Cardiac muscle cell (in vitro differentiated cells and primary cell): Measurements from ENCODE around the gene ERC2. TPM values are rescaled to one million over a fixed set of nuclear protein-coding genes. Genes with fewer than 3 reads are reported as not detected.
A peak's percentile ranks its signal among the peaks of the same experiment; 100 is the strongest.

Experiments
- DNase-seq, 2 donors: peaks; one replicate each; pipeline versions ENCODE4 v3.0.0 to v3.0.0-alpha.2; 2010 to 2017; ENCODE audit warnings: low read depth in 1 of 2, low spot score in 1 of 2
- H3K27ac ChIP-seq: fragments of 200-600 bp; sonication (generic); 2 replicates; pipeline ENCODE4 v1.5.1; 2016
- H3K27me3 ChIP-seq: fragments of 200-600 bp; sonication (generic); 2 replicates; pipeline ENCODE4 v1.6.0; 2016; ENCODE audit warnings: control low read depth
- H3K36me3 ChIP-seq: fragments of 200-600 bp; sonication (generic); 2 replicates; pipeline ENCODE4 v1.5.1; 2016; ENCODE audit warnings: control low read depth
- H3K4me1 ChIP-seq: fragments of 200-600 bp; sonication (generic); 2 replicates; pipeline ENCODE4 v1.8.1; 2017; ENCODE audit warnings: low read depth, mild to moderate bottlenecking, mixed run types
- H3K4me3 ChIP-seq: fragments of 200-600 bp; sonication (generic); 2 replicates; pipeline ENCODE4 v1.5.1; 2016; ENCODE audit warnings: mild to moderate bottlenecking
- H3K9me3 ChIP-seq: fragments of 200-600 bp; sonication (generic); 2 replicates; pipeline ENCODE4 v1.5.1; 2017; ENCODE audit warnings: low read depth, mild to moderate bottlenecking, control low read depth
- polyA plus RNA-seq: library from polyadenylated mRNA; unstranded; fragments of >200 nt; fragmentation: Nextera tagmentation; extraction: Ambion mirVana; gene quantifications from 2 replicates; pipeline ENCODE4 v1.2.1, GENCODE V29; 2016
- total RNA-seq: library from RNA; depleted of rRNA; stranded (reverse); fragments of >200 nt; gene quantifications from 2 replicates; pipeline ENCODE4 v1.2.3, GENCODE V29; 2016
- TF ChIP-seq, protein P1 (sequence below): IDR thresholded peaks from 2 replicates; pipeline ENCODE4 v1.5.1; 2012; ENCODE audit warnings: low read depth, mild to moderate bottlenecking, low read length

ERC2 gene
- total and polyA plus RNA-seq, 2 experiments from 2014 or later: 18.1 to 29.0 TPM

DNA sequence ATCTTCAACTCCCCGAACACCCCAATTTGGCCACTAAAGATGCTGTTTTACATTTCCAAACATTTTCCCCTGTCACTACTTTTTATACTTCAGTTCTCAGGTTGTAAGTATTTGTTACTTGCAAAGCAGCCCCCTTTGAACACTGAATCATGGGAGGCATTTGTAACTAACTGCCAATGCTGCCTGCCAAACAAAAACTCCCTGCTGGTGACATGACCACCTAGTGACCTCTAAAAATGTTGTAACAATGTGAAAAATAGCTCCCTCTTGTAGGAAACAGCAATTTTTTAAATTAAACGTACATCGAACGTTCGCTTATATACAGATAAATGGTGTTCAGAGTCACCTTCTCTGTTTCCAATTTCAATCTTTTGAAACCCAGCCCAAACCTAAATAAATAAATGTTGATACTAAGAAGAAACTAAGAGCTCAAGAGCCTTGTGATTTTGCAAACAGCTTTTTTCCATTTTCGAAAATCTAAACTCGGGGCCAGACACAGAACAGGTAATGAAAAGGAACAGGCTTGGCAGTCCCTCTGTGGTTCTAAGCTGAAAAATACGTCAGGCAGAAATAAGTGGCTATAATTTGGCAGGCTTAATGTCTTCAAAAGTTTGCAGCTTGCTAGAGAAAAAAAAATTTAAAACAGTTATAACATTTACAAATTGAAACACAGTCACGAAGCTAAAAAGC is 712.6 kb downstream of the ERC2 start:
- H3K4me1 ChIP-seq: peaks cover 14% of the 10 kb centered on the region
- no peak overlapping the region for H3K4me3 ChIP-seq
- H3K27ac ChIP-seq: no peak overlapping the region
- DNase-seq: no peak
- H3K27me3 ChIP-seq: no peaks in the 10 kb centered on the region
- TF ChIP-seq, protein P1, sequence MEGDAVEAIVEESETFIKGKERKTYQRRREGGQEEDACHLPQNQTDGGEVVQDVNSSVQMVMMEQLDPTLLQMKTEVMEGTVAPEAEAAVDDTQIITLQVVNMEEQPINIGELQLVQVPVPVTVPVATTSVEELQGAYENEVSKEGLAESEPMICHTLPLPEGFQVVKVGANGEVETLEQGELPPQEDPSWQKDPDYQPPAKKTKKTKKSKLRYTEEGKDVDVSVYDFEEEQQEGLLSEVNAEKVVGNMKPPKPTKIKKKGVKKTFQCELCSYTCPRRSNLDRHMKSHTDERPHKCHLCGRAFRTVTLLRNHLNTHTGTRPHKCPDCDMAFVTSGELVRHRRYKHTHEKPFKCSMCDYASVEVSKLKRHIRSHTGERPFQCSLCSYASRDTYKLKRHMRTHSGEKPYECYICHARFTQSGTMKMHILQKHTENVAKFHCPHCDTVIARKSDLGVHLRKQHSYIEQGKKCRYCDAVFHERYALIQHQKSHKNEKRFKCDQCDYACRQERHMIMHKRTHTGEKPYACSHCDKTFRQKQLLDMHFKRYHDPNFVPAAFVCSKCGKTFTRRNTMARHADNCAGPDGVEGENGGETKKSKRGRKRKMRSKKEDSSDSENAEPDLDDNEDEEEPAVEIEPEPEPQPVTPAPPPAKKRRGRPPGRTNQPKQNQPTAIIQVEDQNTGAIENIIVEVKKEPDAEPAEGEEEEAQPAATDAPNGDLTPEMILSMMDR: no peak
- H3K9me3 ChIP-seq: no peaks in the 10 kb centered on the region
- no peaks in the 10 kb centered on the region for H3K36me3 ChIP-seq

GRCh38 chr3:55752911-55753310 is 715.4 kb downstream of the ERC2 start:
- DNase-seq: no peak
- H3K27ac ChIP-seq: no peak overlapping the region
- H3K27me3 ChIP-seq: no peaks in the 10 kb centered on the region
- H3K4me1 ChIP-seq: no peaks in the 10 kb centered on the region
- H3K4me3 ChIP-seq: no peak overlapping the region
- H3K36me3 ChIP-seq: no peaks in the 10 kb centered on the region
- no peaks in the 10 kb centered on the region for H3K9me3 ChIP-seq
- TF ChIP-seq, protein P1: no peak

- Histone ChIP-seq H3K4me1 (no peaks in the 10 kb centered on the region), H3K4me3 (no peak overlapping the region), H3K9me3 (no peaks in the 10 kb centered on the region), H3K36me3 (no peaks in the 10 kb centered on the region), H3K27ac (no peak overlapping the region), H3K27me3 (no peaks in the 10 kb centered on the region)
- TF ChIP-seq, protein P1: no peak
- no peak for DNase-seq
These were observed 716.5 kb downstream of the ERC2 start for GRCh38 chr3:55751730-55752129.

DNA sequence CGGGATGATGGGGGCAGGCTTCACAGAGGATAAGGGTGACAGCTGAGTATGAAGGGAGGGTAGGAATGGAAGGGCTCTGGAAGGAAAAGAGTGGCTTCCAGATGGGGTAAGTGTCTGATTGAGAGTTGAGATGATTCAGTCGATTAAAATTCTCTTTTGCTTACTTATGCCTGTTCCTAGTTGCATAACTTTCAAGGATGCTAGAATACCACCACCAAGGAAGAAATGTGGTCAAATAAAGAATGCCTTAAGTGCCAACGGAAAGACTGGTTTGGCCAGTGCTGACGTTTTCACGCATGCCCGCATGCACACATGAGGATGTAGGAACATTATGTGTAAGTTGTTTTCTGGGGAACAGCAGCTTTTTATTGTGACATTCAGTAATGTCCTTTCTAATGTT is 717.7 kb downstream of the ERC2 start:
- Histone ChIP-seq H3K4me3 (no peak overlapping the region), H3K27ac (no peak overlapping the region), H3K27me3 (no peaks in the 10 kb centered on the region), H3K4me1 (no peaks in the 10 kb centered on the region), H3K9me3 (no peaks in the 10 kb centered on the region), H3K36me3 (no peaks in the 10 kb centered on the region)
- peak in 1 of 2 donors; percentile 58 for DNase-seq
- TF ChIP-seq, protein P1: no peak

DNA sequence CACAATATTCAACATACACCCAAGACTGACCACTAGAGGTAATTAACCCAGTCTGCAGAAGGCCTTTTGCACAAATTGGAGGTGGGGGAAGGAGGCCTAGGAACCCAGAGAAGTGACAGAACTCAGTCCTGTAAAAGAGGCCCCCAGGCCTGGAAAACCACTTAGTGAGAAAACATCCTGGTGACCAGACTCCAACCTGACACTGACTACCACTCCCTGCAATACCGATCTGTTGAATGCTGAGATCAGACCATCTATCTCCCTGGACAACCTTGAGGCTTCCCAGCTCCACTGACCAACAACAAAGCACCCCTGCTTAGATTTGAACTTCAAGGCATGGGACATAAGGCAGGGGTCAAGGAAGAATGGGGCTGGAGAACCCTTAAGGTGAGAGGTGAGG is 719.2 kb downstream of the ERC2 start:
- no peaks in the 10 kb centered on the region for H3K27me3 ChIP-seq
- no peaks in the 10 kb centered on the region for H3K9me3 ChIP-seq
- no peak overlapping the region for H3K4me3 ChIP-seq
- no peak overlapping the region for H3K27ac ChIP-seq
- no peak for DNase-seq
- H3K36me3 ChIP-seq: no peaks in the 10 kb centered on the region
- no peaks in the 10 kb centered on the region for H3K4me1 ChIP-seq
- TF ChIP-seq, protein P1: no peak
